Testis (tissue), 2 donors: ENCODE results near the gene PLCXD3.

Experiments used
- POLR2A ChIP-seq: fragments of 450-650 bp; IDR thresholded peaks from one replicate; pipeline ENCODE4 v1.6.1; 2017; ENCODE audit warnings: antibody characterized with exemption, mild to moderate bottlenecking, moderate library complexity
- TF ChIP-seq, protein P1 (sequence below), 3 experiments: fragments of 450-650 bp in 2 of 3; fragments of 200-600 bp in 1 of 3; sonication (generic) in 1 of 3; IDR thresholded peaks; one replicate each; pipeline ENCODE4 v1.5.1; 2016 to 2019; ENCODE audit warnings: antibody characterized with exemption in 3 of 3, mild to moderate bottlenecking in 2 of 3, moderate library complexity in 1 of 3

DNA sequence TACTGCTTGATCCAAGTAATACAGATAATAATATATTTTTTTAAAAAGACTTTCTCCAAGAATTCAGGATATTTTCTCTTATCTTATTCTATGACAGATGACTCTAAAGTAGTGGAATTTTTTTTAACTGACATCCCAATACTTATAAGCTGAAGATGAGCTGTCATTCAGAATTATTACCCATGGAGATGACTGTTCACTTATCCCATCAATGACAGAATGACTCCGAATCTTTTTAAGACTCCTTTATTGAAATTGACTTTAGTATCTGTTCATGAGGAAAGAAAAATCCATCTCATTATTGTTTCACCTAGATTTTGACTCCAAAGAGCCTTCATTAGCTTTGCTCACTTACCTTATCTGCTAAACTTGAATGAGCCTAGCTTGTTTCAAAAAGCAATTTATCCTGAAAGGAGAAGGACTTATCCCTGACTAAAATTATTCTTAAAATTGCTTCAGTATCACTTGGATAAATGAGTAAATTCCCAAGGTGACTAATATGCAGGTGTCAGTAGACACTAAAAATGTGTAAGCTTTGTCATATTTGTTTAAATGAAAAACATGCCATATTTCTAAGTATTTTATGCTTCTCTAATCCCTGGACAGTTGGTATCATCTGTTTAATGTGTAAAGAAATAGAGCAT lies 146.9 kb downstream of the PLCXD3 start:
- TF ChIP-seq, protein P1, sequence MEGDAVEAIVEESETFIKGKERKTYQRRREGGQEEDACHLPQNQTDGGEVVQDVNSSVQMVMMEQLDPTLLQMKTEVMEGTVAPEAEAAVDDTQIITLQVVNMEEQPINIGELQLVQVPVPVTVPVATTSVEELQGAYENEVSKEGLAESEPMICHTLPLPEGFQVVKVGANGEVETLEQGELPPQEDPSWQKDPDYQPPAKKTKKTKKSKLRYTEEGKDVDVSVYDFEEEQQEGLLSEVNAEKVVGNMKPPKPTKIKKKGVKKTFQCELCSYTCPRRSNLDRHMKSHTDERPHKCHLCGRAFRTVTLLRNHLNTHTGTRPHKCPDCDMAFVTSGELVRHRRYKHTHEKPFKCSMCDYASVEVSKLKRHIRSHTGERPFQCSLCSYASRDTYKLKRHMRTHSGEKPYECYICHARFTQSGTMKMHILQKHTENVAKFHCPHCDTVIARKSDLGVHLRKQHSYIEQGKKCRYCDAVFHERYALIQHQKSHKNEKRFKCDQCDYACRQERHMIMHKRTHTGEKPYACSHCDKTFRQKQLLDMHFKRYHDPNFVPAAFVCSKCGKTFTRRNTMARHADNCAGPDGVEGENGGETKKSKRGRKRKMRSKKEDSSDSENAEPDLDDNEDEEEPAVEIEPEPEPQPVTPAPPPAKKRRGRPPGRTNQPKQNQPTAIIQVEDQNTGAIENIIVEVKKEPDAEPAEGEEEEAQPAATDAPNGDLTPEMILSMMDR (IDR thresholded peaks at IDR 0.05) = no peak
- TF ChIP-seq POLR2A = no peak
